ENCODE results near the gene ANKRD44.

DNA sequence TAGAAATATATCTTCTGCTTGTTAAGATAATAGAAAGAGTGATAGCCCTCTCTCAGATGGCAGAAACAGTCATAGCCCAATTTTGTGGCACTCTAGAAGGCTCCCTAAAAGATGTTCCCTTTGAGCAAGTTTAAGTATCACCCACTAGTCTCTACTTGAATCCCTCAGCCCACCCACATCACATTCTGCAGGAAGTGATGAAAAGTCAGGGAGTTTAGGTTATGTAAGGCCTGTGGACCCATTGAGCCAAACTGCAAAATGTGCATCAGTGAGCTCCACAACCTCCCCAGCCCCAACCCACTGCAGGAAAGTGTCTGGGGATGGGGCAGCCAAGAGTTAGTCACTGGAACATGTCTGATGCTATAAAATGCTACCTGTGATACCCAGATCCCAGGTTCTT lies 25.6 kb downstream of the ANKRD44 start:
- TF ChIP-seq RAD21 (conservative IDR thresholded peaks at IDR 0.05 in 1 of 2, IDR thresholded peaks at IDR 0.05 in 1 of 2), result no peak
- TF ChIP-seq CTCF (IDR thresholded peaks at IDR 0.05), result no peak
- TF ChIP-seq, protein P1, sequence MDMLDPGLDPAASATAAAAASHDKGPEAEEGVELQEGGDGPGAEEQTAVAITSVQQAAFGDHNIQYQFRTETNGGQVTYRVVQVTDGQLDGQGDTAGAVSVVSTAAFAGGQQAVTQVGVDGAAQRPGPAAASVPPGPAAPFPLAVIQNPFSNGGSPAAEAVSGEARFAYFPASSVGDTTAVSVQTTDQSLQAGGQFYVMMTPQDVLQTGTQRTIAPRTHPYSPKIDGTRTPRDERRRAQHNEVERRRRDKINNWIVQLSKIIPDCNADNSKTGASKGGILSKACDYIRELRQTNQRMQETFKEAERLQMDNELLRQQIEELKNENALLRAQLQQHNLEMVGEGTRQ (IDR thresholded peaks at IDR 0.05), result no peak
- no peak for TF ChIP-seq RFX5 (IDR thresholded peaks at IDR 0.05)
- TF ChIP-seq EP300 (IDR thresholded peaks at IDR 0.05), result no peak
- no peak for TF ChIP-seq POLR2A (IDR thresholded peaks at IDR 0.05; ENCODE audit: low read length)
- no peak for TF ChIP-seq FOSB (CRISPR knock-in tag; IDR thresholded peaks at IDR 0.05)
- TF ChIP-seq BHLHE40 (IDR thresholded peaks at IDR 0.05; ENCODE audit: low read depth, low read length), result no peak
- no peak for TF ChIP-seq RNF2 (IDR thresholded peaks at IDR 0.05; ENCODE audit: borderline replicate concordance, low read depth)
- no peak for TF ChIP-seq FOSL2 (IDR thresholded peaks at IDR 0.05)
- TF ChIP-seq FOSL2 (CRISPR knock-in tag; IDR thresholded peaks at IDR 0.05), result no peak

All from A549 (cell line).